ENCODE data around the gene AMIGO3.

Gene AMIGO3

DNA sequence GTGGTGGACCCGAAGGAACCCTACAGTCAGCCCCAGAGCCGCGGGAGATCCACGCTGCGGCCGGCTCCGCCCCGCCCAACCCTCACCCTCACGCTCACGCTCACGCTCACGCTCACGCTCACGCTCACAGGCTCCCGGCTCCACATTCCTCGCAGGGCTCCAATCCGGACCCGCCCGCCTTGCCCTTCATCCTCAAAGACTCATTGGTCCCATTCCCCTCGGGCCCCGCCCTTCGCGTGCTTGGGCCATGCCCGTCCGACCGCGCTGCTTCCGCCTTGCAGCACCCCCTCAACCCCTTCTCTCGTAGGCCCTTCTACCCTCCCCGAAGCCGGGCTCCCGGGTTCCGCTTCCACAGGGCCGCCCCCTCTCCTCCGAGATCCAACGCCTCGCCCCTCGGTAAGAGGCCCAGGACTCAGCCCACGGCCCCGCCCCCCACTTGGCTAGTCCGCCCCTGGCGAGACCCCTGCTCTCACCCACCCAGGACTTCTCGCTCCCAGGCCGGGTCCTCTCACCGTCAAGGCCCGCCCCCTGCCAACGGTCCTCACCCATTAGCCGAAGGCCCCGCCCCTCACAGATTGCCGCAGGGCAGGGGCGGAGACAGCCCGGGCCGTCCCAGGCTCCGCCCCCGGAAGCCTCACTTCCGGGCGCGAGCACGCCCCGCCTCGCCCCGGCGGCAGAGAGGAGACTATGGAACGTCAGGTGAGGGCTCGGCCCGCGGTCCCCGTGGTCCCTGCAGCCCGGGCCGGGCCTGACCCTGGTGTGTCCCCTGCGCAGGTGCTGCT lies 45.6 kb downstream of the AMIGO3 start, which contains the start of gene APEH:
Gene APEH, plus strand, starts transcription at position 637 of the 782 bp plus-strand sequence. Its CDS starts 51 bp downstream, at position 688.
- DNase-seq (ENCODE audit: low read depth): peak; percentile 98
- peak within 1 kb of the TSS; percentile 91 for H3K4me3 ChIP-seq (ENCODE audit: low read depth, low read length)
- TF ChIP-seq, protein P1, sequence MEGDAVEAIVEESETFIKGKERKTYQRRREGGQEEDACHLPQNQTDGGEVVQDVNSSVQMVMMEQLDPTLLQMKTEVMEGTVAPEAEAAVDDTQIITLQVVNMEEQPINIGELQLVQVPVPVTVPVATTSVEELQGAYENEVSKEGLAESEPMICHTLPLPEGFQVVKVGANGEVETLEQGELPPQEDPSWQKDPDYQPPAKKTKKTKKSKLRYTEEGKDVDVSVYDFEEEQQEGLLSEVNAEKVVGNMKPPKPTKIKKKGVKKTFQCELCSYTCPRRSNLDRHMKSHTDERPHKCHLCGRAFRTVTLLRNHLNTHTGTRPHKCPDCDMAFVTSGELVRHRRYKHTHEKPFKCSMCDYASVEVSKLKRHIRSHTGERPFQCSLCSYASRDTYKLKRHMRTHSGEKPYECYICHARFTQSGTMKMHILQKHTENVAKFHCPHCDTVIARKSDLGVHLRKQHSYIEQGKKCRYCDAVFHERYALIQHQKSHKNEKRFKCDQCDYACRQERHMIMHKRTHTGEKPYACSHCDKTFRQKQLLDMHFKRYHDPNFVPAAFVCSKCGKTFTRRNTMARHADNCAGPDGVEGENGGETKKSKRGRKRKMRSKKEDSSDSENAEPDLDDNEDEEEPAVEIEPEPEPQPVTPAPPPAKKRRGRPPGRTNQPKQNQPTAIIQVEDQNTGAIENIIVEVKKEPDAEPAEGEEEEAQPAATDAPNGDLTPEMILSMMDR (conservative IDR thresholded peaks at IDR 0.05; ENCODE audit: low read depth, low read length): no peak

DNA sequence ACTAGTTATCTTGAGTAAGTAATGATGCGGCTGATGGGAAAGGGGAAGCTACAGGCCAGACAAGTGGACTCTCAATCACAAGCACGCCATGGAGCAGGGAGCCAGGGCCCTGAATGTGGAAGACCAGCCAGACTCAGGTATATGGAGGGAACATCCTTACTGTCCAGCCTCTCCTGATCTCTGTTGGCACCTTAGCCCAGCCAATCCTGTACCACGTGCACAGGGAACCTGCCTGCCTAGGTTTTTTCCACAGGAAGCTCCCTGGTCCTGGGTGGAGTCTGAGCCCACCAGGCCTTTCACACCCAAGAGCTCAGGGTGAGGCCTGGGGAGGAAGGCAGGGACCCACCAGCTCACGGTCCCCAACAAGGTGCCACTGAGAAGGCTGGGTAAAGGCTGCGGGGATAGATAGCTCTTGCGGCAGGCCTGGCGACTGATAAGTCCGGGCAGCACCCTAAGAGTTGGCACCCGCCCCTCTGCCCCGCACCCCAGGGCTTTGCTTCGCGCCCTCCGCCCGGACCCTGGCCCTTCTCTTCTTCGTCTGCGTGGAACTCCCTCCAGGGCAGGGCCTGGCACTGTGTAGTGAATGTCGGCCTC lies 46.3 kb downstream of the AMIGO3 start:
- TF ChIP-seq, protein P1 (conservative IDR thresholded peaks at IDR 0.05; ENCODE audit: low read depth, low read length): no peak
- H3K4me3 ChIP-seq (ENCODE audit: low read depth, low read length): peak overlapping the region; percentile 91
- peak; percentile 26 for DNase-seq (ENCODE audit: low read depth)

DNA sequence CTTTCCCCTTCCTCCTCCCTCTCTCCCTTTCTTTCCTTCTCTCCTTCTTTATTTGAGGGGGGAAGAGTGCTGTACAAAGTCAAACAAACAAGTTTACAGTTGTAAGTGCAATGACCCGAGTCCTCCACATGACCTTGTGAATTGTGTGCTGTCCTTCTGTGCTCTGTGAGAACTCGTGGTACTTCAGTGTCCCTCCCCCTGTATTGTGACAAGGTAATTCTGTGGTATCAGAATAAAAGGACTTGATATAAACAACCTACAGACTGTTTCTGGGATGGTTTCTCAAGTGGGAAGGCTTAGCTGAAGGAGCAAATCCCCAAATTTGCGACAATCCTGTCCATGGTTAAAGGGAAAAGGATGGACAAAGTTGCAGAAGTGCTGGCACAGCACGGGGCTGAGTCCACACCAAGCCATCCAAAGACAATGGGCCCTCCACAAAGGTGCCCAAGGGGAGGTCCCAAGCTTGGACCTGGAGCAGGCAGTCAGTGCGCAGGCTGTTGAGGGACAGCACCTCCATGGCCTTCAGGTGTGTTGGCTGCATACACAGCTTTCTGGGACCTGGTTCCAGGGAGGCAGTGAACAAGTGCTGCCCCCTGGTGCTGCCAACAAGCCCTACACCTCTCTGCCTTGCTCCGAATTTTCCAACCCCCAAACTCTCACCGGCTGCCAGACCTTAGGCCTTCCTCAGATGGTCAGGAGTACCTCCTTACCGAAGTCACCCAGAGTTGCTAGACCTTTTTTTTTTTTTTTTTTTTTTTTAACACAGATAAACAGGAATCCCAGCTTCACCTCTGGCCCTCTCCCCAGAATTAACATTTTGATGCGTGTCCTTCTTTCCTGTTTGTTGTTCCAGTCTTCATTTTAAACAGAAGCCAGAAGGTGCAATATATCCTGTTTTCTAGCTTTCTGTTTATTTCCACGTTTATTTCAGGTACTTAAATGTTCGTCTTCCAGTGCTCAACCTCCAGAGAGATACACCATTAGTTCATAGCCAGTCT lies 47.9 kb downstream of the AMIGO3 start:
- no peak overlapping the region for H3K4me3 ChIP-seq (ENCODE audit: low read depth, low read length)
- DNase-seq (ENCODE audit: low read depth): peak; percentile 71
- TF ChIP-seq, protein P1 (conservative IDR thresholded peaks at IDR 0.05; ENCODE audit: low read depth, low read length): peak; percentile 96

DNA sequence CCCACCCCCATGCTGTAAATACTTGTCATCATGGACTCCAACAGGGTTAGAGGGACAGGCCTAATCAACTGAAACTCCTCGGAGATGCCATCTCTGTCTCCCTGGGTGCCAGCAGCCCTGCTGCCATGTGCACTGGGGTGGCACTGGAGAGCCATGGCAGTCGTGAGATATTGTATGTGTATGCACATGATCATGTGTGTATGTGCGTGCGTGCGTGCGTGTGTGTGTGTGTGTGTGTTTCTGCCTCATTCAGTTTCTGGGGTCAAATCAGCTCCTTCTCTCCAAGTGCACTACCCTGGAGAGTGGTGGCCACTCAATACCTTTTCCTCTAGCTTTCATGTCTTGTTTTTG lies 48.6 kb downstream of the AMIGO3 start:
- DNase-seq (ENCODE audit: low read depth): no peak
- TF ChIP-seq, protein P1 (conservative IDR thresholded peaks at IDR 0.05; ENCODE audit: low read depth, low read length): no peak
- no peak overlapping the region for H3K4me3 ChIP-seq (ENCODE audit: low read depth, low read length)

DNA sequence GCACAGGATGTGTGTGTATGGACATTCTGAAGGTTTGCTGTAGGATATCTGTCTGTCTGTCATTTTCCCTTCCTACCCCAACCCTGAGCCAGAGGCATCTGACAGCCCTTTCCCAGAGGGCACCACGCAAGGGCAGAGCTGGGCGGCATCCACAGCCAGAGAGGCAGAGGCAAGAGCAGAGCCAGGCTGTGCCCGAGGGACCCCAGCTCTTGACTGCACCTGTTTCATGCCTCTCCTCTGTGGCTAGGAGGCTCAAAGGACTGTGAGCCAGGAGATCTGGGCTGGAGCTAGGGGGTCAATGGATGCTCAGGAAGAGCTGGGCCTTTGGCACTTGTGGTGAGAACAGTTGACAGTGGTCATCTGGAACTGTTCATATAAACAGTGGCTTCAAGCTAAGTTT lies 50.1 kb downstream of the AMIGO3 start:
- TF ChIP-seq, protein P1 (conservative IDR thresholded peaks at IDR 0.05; ENCODE audit: low read depth, low read length): no peak
- H3K4me3 ChIP-seq (ENCODE audit: low read depth, low read length): no peak overlapping the region

DNA sequence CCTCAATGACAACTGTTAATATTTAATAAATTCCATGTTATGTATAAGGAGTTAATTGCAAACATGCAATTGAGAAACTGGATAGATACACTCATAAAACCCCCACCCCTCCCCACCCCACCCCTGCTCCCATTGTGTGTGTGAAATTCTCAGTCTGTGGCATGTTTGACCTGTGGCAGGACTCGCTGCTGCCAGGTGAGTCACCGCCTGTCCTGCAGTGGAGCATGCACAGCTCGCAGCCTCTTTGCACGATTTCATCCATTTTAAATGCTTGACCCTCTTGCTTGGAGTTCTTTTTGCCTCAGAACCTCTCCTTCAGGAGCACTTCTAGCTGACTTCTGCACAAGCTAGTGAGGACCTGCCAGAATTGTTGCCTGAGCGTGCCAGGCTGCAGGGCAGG lies 50.6 kb downstream of the AMIGO3 start:
- TF ChIP-seq, protein P1 (conservative IDR thresholded peaks at IDR 0.05; ENCODE audit: low read depth, low read length): no peak
- peak; percentile 23 for DNase-seq (ENCODE audit: low read depth)

More for the DNA sequence above, 50.1 kb downstream of the AMIGO3 start:
- DNase-seq (ENCODE audit: low read depth): no peak

More for the DNA sequence above, 50.6 kb downstream of the AMIGO3 start:
- H3K4me3 ChIP-seq (ENCODE audit: low read depth, low read length): no peak overlapping the region

All from choroid plexus epithelial cell (primary cell).